ENCODE measurements around the gene OSCP1.
A peak's percentile ranks its signal among the peaks of the same experiment; 100 is the strongest.
"Not testable (repeated sequence)": the region's sequence is repeated elsewhere in the genome, so short reads cannot be mapped to it uniquely, and the experiment has no call there.

OSCP1 gene

GRCh38 chr1:36450270-36450918 is at the start of gene OSCP1:
OSCP1 (minus strand) TSS chr1:36450451; CDS start chr1:36450369, 82 bp downstream.
- peak; percentile 97 to 98 (median 98) for DNase-seq

DNA sequence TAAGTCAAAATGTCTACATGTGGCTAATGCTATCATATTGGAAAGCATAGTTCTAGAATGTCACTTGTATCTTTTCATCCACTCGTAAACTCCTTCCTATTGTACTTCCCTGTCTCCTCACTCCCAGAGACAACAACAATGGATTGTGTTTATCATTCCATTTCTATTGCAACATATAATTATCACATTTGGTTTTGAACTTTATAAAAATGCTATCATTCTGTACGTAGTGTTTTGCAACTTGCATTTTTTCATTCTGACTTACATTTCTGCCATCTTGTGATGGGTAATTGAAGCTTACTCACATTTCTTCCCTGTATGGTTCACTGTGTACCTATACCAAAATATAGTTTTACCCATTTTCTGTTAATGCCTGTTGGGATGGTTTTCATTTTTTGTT is 47.0 kb upstream of the OSCP1 start:
- no peak for DNase-seq

GRCh38 chr1:36494971-36495370 is 44.7 kb upstream of the OSCP1 start:
- no peak for DNase-seq

GRCh38 chr1:36493524-36493923 is 43.3 kb upstream of the OSCP1 start:
- no peak for DNase-seq

GRCh38 chr1:36492491-36492890 is 42.2 kb upstream of the OSCP1 start:
- DNase-seq, result no peak

DNA sequence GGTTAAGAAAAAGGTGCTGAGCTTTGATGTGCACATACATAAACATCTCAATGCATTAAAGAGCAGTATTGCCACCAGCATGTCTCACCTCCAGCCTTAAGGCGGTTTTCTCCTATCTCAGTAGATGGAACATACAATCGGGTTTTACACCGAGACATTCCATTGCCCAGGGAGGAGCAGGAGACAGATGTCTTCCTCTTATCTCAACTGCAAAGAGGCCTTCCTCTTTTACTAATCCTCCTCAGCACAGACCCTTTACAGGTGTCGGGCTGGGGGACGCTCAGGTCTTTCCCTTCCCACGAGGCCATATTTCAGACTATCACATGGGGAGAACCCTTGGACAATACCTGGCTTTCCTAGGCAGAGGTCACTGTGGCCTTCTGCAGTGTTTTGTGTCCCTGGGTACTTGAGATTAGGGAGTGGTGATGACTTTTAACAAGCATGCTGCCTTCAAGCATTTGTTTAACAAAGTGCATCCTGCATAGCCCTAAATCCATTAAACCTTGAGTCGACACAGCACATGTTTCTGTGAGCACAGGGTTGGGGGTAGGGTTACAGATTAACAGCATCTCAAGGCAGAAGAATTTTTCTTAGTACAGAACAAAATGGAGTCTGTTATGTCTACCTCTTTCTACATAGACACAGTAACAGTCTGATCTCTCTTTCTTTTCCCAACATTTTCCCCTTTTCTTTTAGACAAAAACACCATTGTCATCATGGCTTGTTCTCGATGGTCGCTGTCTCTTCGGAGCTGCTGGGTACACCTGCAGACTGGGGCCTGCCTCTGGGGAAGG is 39.2 kb upstream of the OSCP1 start:
- DNase-seq, result not testable (repeated sequence)

GRCh38 chr1:36487906-36488305 is 37.7 kb upstream of the OSCP1 start:
- no peak for DNase-seq

- DNase-seq, result not testable (repeated sequence)
Observed at GRCh38 chr1:36487336-36487725, 37.1 kb upstream of the OSCP1 start.

DNA sequence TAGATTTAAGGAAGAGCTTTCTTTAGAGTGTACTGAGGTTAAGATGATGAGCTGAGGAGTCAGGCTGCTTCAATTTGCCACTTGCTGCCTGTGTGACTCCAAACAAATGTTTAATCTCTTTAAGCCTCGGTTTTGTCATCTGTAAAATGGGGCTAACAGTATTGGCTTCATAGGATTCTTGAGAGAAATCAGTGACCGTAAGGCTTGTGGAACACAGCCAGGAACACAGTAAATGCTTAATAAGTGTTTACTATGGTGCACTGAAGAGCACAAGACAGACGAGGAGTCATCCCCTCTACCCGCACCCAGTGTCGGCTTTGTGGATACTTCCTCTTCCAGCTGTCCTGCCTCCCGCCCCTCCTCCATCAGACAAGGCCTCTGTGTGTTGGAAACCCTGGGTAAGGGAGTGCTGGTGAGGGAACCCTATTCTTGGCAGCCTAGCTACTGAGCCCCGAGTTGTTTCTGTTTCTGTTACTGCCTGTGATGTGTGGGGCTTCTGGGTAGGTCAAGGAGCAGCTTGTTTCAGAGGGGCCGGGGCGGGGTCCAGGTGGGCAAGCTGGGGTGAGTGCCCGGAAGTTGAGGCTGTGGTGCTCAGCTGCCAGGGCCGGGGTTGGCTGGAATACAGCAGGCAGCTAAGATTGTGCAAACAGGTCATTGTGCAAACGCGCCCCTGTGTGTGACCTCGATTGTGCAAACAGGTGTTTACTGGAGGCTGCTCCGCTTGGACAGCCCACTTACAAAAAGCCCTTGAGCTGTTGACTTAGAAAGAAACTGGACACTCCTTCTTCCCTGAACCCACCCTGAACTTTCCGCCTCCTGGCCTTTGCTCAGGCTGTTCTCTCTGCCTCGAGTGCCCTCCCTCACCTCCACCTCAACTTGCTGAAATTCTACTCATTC is 36.4 kb upstream of the OSCP1 start:
- peak; percentile 92 to 95 (median 93) for DNase-seq

DNA sequence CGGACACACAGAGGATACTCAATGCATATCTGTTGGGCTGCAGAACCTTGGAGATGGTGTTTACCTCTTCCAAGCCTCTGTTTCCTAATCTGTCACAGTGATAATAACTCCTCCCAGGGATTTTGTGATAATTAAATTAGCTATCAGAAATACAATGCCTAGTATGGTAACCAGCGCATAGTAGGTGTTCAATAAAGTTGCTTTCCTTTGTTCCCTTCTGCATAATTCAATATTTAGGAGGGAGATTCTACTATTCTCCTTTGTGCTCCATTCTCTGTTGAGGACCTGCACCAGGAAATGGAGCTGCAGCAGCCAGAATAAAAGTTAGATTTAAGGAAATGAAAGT is 35.8 kb upstream of the OSCP1 start:
- no peak for DNase-seq

DNA sequence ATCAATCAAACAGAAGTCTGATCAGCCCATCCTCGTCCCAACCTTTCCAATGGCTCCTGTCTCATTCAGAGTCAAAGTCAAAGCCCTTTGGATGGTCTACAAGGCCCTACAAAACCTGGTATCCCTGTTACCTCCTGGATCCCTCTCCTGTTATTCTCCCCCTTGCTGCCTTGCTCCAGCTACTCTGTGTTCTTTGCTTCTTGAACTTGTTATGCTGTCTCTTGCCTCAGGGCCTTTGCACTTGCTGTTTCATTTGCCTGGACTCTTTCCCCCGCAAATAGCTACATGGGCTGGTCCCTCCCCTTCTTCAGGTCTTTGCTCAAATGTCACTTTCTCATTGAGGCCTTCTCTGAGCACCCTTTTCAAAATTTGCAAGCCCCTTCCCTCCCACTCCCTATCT is 33.8 kb upstream of the OSCP1 start:
- DNase-seq, result no peak

DNA sequence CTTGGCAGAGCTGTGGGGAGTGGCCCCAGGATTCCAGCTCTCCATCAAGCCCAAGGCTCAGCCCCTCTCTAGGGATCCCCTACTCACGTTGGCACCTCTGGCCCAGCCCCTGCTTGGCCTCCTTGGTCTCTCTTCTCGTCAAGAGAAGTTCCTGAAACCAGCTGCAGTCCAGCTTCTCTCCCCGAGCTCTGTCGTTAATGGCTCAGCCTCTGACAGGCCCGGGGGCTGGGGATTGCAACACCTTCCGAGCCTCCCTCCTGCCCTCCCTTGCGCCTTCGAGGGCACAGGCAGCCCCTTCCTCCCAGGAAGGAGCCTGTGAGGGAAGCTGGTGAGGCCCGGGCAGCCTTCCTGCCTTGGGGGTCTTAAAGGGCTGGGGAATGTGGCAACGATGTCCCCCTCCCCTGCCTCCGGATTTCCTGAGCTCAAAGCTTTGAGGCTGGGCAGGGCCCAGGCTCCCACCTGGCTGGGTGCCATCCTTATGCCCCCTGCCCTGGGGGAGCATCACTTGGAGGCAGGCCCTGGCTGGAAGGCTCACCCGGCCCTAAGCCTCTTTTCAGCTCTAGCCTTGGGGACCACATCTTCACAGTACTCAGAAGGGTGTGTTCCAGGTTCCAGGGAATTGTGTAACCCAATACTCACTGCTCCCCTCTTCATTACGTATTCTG is 32.6 kb upstream of the OSCP1 start, which contains the start of gene CSF3R:
CSF3R (minus strand) TSS at position 190 of the 665 bp plus-strand sequence. CDS start 3,417 bp downstream, outside the sequence.
- peak; percentile 64 to 72 (median 68) for DNase-seq

- peak in 2 of 3 donors; percentile 31 to 42 for DNase-seq
Observed at GRCh38 chr1:36481771-36482723, 31.8 kb upstream of the OSCP1 start.

- no peak for DNase-seq
Observed at GRCh38 chr1:36481091-36481490, 30.8 kb upstream of the OSCP1 start.

DNA sequence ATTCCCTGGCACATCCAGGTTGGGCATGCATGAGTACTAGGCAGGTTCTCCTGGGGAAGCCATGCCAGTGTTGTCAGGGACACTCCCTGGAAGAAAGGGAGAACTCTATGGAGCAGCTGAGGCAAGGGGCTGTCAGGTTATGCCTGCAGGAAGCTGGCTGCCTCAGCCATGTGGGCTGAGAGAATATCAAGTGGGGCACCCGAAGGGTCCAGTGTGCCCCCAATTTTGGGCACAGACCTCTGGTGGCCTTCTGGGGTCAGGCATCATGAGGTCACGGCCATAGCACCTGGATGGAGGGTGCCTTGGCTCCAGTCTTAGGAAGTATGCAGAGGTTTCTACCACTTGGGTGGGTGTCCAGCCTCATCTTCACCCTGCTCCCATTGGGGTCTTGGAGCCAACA is 29.9 kb upstream of the OSCP1 start:
- DNase-seq, result no peak

- peak in 2 of 3 donors; percentile 17 to 43 for DNase-seq
Observed at GRCh38 chr1:36479505-36480051, 29.3 kb upstream of the OSCP1 start.

DNA sequence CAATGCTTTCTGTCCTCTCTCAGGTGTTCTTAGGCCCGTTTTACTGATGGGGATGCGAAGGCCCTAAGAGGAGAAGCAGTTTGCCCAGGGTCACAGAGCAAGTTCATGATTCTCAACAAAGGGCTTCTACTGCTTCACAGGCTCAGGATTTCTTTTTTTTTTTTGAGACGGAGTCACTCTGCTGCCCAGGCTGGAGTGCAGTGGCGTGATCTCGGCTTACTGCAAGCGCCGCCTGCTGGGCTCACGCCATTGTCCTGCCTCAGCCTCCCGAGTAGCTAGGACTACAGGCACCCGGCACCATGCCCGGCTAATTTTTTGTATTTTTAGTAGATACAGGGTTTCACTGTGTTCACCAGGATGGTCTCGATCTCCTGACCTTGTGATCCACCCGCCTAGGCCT is 27.4 kb upstream of the OSCP1 start:
- DNase-seq, result not testable (repeated sequence)

DNA sequence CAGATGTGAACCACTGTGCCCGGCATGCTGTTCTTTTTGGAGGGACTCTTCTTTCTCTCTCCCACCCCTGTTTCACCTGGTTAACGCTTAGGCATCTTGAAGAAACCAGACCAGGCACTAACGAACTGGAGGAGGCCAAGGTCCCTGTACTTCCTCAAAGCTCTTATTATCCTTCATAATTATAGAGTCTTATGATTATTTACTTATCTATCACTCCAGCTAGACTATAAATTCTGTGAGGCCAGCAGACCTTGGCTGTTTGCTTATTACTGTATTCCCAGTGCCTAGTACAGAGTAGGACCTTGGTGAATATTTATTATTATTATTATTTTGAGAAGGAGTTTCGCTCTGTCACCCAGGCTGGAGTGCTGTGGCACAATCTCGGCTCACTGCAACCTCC is 26.7 kb upstream of the OSCP1 start:
- no peak for DNase-seq

DNA sequence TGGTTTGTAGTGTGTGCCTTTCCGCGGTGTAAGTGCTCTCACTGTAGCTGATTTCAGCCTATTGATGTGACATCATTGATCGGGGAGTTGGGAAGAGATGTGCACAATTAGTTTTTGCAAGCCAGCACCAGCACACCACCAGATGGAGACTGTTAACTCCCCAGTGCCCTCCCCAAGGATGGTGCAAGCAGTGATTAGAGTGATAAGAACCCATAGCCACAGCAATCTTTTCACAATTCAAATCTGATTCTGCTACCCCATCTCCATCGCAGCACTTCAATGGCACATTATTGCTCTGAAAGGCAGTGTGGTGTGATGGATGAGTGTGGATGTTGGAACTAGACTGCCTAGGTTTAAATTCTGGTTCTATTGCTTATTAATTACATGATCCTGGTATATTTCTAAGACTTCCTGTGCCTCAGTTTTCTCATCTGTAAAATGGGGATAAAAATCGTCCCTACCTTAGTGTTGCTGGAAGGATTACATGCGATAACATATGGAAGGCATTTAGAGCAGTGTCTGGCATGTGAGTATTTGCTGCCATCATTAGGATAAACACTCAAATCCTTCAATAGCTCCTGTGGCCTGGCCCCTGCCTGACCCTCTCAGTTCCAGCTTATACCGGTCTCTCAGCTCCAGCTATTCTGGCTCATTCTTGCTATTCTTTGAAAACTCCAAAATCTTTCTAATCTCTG is 25.8 kb upstream of the OSCP1 start:
- DNase-seq, result no peak

GRCh38 chr1:36475341-36475740 is 25.1 kb upstream of the OSCP1 start:
- no peak for DNase-seq

DNA sequence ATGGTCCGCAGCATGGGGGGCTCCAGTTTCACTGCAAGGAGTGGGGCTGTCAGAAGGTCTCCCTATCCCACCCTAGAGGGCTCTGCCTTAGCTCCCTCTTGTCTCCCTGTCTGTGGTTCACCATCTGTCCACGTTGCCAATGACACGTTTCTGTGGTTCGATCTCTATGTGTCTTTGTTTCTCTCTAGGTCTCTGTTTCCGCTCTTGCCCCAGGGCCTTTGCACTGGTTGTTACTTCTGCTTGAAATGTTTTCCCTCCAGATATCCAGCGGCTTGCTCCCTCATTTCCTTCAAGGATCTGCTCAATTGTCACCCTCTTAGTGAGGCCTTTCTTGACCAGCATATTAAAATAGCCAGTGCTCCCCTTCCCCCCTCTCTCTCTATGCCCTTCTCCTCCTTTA is 22.4 kb upstream of the OSCP1 start:
- DNase-seq, result no peak

Data from suppressor macrophage treated with lipopolysaccharide for 1 hour (primary cell).